Upper lobe of left lung (tissue), 4 donors: Measurements from ENCODE around the gene LRRC47.

Experiments used
- CTCF ChIP-seq, 6 experiments: fragments of 450-650 bp in 4 of 6; fragments of 200-600 bp in 2 of 6; sonication (generic) in 2 of 6; IDR thresholded peaks; one replicate each; pipeline ENCODE4 v1.5.1; 2016 to 2019; ENCODE audit warnings: antibody characterized with exemption in 6 of 6
- POLR2A ChIP-seq, 4 donors: fragments of 450-650 bp; IDR thresholded peaks; one replicate each; pipeline ENCODE4 v1.5.1; 2016 to 2017; ENCODE audit warnings: antibody characterized with exemption in 4 of 4, mild to moderate bottlenecking in 2 of 4
- POLR2AphosphoS5 ChIP-seq, 2 donors: sonication (generic); formaldehyde crosslinking; IDR thresholded peaks; one replicate each; pipeline ENCODE4 v1.5.1; 2017; ENCODE audit warnings: antibody characterized with exemption in 2 of 2

GRCh38 chr1:3777647-3778589 is 18.4 kb downstream of the LRRC47 start:
- no peak for TF ChIP-seq CTCF (IDR thresholded peaks at IDR 0.05)
- no peak for TF ChIP-seq POLR2A (IDR thresholded peaks at IDR 0.05)
- no peak for TF ChIP-seq POLR2AphosphoS5 (IDR thresholded peaks at IDR 0.05)
